GM19395 (cell line): Measurements from ENCODE around the gene NCK1.

Experiments
- ATAC-seq: cut with Tn5 transposase; IDR thresholded peaks from one replicate; pipeline ENCODE4 v1.9.1; 2021; ENCODE audit warnings: mild to moderate bottlenecking, moderate library complexity; ENCODE audit not compliant: unreplicated experiment

Gene NCK1

DNA sequence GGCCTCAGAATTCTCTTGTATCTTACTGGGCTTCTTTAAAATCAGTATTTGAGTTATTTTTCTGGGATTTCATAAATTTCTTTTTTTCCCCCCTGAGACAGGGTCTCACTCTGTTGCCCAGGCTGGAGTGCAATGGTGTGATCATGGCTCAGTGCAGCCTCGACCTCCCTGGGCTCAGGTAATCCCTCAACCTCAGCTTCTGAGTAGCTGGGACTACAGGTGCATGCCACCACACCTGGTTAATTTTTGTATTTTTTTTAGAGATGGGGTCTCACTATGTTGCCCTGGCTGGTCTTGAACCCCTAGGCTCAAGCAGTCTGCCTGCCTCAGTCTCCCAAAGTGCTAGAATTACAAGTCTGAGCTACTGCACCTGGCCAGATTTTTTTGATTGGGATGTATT lies 43.5 kb downstream of the NCK1 start:
- no peak for ATAC-seq

DNA sequence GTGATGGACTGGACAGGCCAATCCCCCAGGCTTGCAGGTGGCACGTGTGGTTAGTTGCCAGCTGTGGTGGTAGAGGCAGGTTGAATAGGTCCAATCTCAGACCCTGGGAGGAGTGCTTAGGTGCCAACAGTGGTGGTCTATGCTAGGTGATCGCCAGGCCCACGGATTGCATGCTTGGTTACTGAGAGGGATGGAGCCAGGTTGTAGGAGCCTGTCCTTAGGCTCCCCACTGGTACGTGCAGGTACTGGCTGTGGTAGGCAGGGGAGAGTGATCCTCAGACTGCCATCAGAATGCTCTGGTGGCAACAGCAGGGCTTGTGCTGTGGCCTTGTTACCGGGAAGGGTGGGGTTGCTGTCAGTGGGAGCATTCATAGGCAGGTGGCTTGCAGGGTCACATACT lies 44.7 kb downstream of the NCK1 start:
- no peak for ATAC-seq

DNA sequence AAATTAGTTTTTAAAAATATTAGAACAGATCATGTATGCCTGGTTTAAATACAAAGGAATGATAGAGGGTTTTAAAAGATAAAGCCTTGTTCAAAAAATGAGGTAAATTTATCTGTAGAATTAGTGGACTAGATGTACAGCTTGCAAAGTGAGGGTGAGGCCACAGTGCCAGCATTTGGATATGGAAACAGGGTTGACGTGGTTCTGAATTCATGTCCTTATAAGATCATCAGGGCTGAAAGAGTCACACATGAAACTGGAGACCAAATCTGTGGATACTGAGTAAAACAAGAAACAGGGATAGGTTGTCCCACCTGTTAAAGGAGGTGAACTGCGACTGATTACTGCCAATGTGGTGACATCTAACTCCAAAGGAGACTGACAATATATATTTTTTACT lies 46.3 kb downstream of the NCK1 start:
- ATAC-seq: no peak

DNA sequence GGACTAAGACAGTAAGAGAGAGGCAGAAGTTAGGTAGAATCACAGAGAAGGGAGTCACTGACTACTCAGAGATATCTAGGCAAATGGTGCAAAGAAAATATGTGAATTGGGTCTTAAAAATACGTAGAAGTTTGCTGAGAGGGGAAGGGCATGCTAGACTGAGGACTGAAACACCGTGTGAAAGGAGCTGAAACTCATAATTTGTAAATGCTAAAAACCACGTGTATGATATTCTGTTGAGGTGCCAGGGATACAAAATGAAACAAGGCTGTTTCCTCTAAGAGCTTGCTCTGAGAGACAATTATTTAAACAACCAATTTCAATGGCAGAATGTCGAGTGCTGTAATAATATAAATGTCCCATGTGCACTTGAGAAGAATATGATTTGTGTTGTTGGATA lies 47.2 kb downstream of the NCK1 start:
- peak; percentile 73 for ATAC-seq

DNA sequence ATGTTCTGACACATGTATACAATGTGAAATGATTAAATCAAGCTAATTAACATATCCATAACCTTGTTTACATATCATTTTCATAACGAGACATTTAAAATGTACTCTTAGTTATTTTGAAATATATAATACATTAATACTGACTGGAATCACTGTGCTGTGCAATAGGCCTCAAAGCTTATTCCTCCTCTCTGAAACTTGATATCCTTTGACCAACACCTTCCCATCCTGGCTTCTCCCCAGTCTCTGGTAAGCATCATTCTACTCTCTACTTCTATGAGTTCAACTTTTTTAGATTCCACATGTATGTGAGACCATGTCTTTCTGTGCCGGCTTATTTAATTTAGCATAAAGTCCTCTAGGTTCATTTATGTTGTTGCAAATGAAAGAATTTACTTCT lies 48.7 kb downstream of the NCK1 start:
- ATAC-seq: no peak

DNA sequence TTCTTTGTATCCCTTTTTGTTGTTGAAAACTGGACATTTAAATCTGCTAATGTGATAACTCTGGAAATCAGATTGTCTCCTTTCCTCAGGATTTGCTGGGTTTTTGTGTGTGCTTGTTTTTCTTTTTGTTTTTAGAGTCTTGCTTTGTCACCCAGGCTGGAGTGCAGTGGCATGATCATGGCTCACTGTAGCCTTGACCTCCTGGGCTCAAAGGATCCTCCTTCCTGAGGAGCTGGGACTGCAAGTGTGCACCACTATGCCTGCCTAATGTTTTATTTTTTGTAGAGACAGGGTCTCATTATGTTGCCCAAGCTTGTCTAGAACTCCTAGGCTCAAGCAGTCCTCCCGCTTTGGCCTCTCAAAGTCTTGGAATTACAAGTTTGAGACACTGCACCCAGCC lies 51.2 kb downstream of the NCK1 start:
- ATAC-seq: no peak

DNA sequence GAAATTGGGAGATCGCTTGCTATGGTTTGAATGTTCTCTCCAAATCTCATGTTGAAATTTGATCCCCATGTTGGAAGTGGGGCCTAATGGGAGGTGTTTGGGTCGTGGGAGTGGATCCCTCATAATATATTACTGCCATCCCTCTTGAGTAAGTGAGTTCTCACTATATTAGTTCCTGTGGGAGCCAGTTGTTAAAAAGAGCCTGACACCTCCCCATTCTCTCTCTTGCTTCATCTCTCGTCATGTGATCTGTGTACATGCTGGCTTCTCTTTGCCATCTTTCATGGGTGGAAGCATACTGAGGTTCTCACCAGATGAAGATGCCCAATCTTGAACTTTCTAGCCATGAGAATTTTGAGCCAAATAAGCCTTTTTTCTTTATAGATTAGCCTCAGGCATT lies 52.7 kb downstream of the NCK1 start:
- no peak for ATAC-seq

DNA sequence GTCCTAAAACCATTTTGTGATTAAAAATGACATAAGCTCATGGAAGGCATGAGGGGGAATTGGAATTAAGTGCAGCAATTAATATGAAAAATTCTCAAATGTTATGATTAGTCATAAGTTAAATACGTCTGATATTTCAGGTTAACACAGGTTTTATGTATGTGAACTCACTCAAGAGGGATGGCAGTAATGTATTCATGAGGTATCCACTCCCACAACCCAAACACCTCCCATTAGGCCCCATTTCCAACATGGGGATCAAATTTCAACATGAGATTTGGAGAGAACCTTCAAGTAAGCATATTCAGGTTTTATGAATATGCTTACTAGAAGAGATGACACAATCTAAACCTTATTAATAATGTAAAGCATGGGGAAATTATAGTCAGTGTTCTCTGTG lies 54.2 kb downstream of the NCK1 start:
- no peak for ATAC-seq

DNA sequence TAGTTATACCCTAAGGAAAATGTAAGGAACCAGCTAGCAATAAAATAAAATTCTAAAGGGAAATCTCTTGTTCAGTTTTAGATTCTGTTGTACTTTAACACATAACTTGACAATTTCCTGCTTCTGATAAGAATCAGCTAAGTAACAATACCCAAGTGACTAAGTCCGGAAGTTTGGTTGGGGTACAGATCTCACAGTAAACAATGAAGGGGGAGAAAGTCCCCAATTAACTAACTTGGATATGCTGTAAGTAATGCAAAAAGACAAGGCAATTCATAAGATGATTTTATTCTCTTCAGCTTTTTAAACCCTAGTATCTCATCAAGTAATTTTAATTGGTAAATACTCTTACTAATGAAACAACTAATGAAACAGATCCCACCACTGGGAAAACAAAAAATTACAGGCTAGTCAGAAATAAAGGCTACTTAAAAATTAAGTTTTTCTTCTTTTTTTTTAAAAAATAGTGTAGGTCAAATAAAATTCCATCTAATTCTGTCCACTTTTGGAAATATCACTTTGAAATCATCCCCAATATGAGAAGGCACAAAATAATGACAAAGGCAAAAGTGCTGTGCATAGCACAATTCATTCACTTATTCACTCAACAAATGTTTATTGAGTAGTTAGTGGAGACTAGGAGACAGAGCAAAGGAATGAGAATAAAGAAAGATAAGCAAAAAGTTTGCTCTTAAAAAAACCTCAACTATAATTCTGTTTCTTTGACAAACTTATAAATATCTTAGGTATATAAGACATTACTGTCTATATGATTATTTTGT lies 58.0 kb downstream of the NCK1 start:
- no peak for ATAC-seq

DNA sequence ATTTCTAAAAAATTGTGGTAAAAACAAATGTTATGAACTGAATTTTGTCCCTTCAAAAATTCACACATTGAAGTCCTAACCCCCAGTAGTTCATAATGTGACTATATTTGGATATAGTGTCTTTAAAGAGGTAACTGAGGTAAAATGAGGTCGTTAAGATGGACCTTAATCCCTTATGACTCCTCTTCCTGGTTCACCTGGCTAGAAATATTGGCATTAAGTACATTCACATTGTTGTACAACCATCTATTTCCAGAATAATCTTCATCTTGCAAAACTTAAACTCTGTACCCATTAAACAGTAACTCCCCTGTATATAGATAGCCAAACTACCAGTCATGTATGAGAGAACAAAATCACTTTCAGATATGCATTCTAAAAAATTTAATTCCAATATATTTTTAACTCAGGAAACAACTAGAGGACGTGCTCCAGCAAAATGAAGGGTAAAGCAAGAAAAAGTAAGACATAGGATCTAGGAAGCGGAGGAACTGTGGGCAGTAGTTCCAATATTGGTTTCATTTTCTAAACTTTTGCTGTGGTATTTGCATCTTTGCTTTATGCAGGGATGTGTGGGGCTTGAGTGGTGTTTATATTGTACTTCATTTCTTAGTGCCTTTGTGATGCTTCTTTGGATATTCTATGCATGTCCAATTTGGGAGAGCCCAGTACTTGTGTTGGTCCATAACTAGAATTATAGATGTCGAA lies 59.0 kb downstream of the NCK1 start:
- ATAC-seq: no peak

DNA sequence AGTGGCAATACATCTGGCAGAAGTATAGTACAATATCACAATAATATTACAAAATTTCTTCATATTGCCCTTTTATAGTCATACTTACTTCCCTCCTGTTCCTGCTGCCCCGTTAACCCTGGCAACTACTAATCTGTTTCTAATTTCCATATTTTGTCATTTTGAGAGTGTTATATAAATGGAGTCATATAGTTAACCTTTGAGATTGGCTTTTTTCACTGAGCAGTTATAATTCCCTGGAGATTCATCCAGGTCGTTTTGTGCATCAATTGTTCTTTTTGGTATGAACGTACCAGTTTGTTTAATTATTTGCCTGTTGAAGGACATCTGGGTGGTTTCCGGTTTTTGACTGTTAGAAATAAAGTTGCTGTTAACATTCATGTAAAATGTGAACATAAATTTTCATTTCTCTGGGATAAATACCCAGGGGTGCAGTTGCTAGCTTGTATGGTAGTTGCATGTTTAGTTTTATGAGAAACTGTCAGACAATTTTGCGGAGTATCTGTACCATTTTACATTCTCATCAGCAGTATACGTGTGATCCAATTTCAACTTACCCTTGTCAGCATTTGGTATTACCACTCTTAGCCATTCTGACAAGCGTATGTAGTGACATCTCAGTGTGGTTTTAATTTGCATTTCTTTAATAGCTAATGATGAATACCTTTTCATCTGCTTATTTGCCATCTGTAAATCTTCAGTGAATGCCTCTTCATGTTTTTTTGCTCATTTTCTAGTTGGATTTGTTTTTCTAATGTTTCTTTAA lies 63.6 kb downstream of the NCK1 start:
- ATAC-seq: peak; percentile 58

DNA sequence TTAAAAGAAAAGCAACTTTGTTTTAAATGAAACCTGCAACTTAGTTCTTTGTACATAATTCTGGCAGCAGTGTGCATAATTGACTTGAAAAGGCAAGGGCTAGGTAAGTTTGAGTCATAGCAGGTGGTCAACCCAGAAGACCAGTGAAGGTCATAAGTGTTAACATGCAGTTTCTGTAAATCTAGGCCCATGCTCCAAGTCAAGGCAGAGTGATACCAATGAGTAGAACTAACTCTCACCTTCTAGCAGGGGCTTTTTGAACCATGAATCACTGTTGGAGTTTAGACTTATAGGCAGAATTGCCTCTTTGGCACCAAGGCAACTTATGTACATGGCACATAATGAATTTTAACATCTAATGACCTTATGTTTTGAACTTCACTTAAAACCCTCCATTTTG lies 66.2 kb downstream of the NCK1 start:
- no peak for ATAC-seq

DNA sequence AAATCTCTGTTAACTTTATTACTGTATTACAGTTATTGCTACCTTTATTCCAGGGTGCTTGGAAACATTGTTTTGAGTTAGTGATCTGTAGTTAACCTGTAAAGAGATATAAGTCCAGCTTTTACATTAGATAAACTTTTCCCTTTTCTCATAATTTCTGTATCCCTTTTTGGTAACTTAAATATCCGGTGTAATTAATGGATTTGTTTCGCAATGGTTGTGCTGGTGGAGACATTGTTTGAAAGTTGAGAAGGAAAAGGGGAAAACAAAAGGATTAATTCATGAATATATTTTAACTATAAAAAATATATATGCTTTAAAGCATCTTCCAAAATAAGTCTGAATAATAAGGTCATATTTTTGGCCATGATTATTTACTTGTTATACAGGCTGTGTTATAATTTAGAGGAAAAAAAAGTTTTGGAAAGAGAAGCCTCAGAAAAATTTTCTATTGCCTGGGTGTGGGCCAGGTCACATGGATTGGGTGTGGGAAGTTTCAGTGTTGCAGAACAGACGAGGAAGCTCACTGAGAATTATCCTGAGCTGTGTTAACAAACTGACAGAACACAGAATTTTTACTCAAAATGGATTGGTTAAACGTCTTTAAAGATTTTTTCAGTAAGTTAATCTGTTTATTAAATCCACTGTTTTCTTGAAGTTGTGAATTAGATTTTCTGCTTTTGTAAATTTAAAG lies 68.1 kb downstream of the NCK1 start:
- no peak for ATAC-seq

DNA sequence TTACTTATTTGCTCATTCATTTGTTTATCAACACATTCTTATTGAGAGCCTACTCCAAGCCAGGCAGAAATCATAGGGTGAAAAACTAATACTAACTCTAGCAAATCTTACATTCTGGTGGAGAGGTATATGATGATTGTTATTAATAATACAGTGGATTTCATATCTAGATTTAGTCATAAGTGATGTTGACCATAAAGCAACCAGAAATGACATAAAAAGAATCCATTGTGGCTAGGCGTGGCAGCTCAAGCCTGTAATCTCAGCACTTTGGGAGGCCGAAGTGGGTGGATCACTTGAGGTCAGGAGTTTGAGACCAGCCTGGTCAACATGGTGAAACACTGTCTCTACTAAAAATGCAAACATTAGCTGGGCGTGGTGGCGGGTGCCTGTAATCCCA lies 69.6 kb downstream of the NCK1 start:
- no peak for ATAC-seq

DNA sequence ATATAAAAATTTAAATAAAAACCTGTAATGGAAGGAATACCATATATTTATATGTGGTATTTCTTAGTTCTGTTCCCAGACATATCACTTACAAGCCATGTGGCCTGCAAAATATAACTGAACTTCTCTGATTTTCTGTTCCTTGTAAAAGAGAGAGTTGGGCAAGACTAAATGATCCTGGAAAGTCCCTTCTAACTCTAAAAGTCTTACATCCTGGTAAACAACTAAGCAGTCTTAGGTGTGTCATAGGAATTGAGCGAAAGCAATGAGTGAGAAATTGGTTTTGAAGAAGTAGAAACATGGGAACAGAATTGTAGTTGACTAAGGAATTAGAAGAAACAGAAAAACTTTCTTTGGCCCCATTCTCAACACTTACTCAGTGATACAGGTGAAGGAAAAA lies 70.5 kb downstream of the NCK1 start:
- peak; percentile 65 for ATAC-seq

DNA sequence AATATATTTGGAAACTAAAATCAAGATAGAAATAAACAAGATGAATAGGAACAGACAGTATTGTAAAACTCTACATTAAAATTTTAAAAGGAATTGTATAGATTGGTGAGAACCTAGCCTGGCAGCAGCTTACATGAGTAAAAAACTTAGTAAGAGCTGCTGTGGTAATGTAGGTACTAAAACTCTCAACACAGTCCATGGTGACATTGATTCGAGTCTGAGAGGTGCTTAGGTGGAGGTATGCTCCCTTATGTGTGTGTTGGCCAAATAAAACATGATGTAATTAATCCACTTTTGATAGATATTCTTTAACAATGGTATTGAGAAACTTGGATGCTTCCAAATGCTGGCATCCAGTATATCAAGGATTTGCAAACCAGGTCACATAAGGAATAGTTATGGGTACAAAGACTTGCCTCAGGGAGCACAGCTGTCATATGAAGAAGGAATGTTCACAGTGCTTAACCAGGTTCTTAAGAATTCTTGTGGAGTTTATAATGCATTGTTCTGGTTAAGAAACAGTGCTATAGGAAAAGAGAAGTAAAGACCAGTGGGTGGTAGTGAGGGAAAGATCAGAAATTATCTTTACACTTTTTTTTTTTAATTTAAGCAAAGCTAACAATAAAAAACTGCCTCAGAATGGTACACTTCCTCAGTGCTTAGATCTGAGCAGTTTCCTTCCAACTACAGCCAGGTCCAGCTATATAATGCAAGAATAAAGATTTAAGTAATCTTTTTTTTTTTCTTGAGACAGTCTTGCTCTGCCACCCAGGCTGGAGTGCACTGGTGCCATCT lies 71.2 kb downstream of the NCK1 start:
- ATAC-seq: no peak

DNA sequence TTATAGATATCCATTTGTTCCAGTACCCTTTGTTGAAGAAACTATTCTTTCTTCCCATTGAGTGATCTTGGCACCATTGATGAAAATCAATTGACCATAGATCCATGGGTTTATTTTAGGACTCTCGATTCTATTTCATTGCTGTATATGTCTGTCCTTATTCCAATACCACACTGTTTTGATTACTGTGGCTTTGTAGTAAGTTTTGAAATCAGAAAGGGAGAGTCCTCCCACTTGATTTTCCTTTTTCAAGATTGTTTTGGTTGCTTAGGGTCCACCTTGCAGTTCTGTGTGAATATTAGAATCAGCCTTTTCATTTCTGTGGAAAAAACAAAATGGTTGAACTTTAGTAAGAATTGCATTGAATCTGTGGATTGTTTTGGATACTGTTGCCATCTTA lies 75.2 kb downstream of the NCK1 start:
- ATAC-seq: no peak

DNA sequence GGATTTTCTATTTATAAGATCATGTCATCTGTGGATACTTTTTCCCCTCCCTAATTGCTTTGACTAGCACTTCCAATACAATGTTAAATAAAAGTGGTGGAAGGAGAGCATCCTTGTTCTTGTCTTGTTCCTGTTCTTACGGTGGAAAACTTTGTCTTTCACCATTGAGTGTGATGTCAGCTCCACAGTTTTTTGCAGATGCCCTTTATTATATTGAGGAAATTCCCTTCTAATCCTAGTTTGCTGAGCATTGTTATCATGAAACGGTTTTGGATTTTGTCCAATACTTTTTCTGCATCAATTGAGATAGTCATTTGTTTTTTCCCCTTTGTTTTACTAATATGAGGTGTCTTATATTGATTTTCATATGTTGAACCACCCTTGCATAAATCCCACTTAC lies 75.8 kb downstream of the NCK1 start:
- no peak for ATAC-seq

DNA sequence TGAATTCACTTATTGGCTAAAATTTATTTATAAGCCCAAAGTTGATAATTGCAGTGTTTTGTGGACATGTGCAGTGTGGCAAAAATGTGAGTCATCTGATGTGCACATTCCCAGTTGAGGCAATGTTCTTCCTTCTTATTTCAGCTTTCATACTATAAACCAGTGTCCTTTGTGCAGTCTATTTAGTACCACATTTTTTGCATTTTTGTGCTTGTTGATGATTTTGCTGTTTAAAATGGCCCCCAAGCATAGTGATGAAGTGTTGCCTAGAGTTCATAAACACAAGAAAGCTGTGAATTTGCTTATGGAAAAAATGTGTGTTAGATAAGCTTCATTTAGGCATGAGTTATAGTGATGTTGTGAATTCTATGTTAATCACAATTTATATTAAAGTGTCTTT lies 76.3 kb downstream of the NCK1 start:
- ATAC-seq: no peak

DNA sequence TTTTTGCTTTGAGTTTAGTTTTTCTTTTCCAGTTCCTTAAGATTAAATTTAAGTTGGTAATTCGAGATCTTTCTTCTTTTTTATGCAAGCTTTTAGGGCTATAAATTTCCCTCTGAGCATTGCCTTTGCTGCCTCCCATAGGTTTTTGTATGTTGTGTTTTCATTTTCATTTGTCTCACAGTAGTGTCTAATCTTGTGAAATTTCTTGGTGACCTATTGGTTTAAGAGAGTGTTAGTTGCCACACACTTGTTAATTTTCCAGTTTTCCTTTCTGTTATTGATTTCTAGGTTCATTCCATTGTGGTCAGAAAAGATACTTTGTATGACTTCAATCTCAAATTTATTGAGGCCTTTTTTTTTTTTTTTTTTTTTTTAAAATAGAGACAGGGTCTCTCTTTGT lies 77.5 kb downstream of the NCK1 start:
- ATAC-seq: no peak

DNA sequence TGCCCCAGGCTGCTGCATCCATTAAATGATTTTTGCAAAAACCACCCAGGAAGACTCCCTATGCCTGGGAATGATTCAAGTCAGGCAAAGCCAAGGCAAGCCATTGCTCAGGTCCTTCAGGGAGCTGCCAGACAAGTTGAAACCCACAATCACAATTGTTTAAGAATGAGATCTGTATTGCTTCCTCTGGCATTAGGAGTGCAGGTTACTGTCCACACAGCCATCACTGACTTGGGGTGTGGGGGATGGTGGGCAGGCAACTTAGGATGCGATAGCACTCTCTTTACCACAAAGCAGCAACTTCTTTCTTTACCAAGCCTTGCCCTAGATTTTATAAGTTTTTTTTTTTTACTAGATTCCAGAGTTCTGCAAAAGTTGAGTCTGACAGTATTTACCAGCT lies 80.8 kb downstream of the NCK1 start:
- no peak for ATAC-seq
